Fibroblast of skin of scalp (primary cell): Measurements from ENCODE around the gene ISX.

Experiments used
- DNase-seq: peaks from one replicate; pipeline ENCODE4 v3.0.0-alpha.2; 2013

The ISX gene

DNA sequence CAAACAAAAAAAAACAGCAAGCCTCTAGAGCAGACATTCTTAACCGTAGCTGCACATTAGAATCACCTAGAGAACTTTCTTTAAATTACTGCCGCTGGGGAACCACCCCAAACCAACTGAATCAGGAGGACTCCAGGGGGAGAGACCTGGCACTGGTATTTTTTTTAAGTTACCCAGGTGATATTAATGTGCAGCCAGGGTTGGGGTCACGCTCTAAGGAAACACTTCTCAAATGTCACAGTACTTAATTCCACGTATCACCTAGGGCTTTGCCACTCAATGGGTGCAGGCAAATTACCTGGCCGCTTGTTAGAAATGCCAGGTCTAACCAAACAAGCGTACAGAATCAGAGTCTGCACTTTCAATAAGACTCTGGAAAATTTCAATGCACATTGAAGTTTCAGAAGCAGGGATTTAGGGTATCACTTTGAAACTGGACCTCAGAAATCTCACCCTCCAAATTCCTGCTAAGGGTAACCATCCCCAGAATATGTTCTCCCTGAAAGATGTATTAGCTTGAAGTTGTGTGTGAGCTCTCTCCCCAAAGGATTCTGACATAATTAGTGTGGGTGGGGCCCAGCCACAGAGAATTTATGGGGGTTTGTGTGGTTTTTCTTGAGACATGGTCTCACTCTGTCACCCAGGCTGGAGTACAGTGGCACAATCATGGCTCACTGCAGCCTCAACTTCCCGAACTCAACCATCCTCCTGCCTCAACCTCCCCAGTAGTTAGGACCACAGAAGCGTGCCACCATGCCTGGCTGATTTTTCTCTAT is 12.7 kb upstream of the ISX start:
- DNase-seq: no peak

GRCh38 chr22:35054064-35054463 is 11.9 kb upstream of the ISX start:
- no peak for DNase-seq

DNA sequence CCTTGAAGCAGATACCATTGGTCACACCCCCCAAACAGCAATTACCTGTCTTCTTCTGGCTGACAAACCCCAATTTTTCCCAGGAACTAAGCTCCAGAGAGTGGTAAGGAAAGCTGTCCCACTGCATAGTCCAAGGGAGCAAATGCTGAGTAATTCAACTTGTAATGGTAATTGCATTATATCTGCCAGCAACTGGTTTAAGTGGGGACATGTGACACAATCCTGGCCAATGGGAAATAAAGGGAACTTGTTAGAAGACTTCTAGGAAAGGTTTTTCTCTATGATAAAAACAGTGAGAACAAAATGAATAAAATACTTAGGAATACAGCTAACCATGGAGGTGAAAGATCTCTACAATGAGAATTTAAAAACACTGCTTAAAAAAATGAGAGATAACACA is 9.5 kb upstream of the ISX start:
- DNase-seq: no peak

DNA sequence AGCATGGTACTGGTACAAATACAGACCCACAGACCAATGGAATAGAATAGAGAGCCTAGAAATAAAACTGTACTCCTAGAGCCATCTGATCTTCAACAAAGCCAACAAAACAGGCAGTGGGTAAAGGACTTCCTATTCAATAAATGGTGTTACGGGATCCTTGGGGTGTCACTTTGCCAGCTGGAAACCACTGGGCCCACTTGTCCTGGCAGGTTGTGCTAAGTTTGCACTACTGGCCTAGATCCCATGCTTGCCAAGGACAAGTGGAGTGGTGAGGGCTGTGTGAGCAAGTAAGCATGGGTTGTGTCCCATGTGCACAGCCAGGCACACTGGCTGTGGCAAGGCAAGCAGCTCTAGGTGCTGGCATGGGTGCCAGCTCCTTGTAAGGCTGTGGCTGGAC is 8.8 kb upstream of the ISX start:
- DNase-seq: no peak

DNA sequence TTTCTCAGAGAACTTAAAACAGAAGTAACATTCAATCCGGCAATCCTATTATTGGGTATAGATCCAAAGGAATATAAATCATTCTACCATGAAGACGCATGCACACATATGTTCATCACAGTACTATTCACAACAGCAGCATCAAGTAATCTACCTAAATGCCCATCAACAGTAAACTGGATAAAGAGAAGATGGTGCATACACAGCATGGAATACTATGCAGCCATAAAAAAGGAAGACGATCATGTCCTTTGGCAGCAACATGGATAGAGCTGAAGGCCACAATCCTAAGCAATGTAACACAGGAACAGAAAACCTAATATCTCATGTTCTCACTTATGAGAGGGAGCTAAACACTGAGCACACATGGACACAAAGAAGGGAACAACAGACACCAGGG is 6.3 kb upstream of the ISX start:
- no peak for DNase-seq

GRCh38 chr22:35064664-35065063 is 1.3 kb upstream of the ISX start:
- DNase-seq: no peak

DNA sequence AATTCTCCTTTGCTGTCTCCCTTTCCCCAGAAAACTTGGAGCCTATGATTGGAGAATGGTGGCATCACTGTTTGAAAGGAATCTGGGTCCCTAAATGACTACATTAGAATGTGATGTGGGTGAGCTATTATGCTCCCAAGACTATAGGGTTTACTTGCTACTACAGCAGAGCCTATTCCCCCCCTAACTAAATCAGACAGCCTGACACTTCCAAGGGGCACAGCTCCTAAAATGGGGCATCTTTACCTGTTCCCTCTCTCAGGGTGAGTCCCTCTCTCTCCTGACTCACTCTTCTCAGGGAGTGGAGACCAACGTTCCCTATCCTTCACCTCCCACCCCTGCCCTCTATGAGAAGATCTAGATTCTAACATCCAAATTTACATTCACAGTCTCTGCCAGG is 775 bp upstream of the ISX start:
- no peak for DNase-seq

DNA sequence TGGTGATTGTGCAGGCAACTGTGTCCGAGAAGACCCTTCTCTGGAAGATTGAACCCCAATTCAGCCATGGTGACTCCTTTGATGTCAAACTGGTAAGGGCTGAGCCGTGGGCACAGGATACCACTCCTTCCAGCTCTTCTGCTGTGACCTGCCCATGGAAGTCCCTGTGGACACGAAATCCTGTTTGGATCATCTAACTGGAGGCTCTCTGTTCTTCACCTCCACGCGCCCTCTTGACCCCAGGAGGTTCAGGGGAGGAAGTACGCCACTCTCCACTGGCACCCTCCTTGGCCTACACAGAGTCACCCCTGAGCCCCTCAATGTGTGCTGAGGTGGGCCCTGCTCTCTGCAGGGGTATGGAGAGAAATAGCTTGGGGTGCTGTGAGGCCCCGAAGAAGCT is 810 bp downstream of the ISX start:
- no peak for DNase-seq

GRCh38 chr22:35069541-35069940 is 3.6 kb downstream of the ISX start:
- DNase-seq: no peak

DNA sequence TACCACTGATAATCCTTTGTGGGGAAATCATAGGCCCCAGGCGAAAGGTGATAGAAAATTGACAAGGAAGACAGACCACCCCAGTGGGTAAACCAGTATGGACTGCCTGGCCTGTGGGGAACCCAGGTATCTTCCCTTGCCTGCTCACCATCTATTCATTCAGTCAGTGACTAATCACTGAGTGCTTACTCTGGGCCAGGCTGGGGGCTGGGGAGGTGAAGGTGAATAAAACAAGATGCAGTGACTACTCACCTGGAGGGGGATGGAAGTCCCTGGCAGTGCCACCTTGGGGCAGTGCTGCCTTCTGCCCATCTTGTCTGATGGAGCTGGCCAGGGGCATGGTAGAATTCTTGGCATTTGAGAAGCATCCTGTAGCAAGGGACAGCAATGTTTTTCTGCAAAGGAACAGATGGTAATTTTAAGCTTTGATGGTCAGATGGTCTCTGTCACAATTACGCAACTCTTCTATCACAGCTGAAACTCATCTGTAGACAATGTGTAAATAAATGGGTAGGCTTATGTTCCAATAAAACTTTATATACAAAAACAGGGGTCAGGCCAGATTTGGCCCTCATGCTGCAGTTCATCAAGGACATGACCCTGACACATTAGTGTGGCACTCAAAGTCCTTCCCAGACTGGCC is 4.6 kb downstream of the ISX start:
- no peak for DNase-seq

- no peak for DNase-seq
Observed at GRCh38 chr22:35071784-35072183, 5.8 kb downstream of the ISX start.

- DNase-seq: peak; percentile 11
Observed at GRCh38 chr22:35072925-35073324, 7.0 kb downstream of the ISX start.

GRCh38 chr22:35074583-35074982 is 8.6 kb downstream of the ISX start:
- no peak for DNase-seq

DNA sequence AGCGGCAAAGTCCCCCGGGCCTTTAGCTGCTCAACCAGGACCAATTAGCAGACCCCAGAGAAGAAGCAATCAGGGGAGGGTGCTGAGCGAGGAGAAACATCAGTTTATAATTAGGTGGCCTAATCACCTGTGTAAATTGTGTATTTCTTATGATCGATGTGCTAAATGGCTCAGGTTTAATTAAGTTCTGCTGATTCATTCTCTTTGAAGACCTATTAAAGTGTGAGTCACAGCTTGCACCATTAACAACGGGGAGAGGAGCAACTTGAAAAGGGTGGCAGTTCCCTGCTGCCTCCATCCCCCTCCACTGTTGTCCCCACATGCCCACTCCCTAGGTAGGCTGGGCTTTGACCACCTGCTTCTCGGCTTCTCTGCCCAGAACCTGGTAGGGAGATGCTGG is 10.7 kb downstream of the ISX start:
- no peak for DNase-seq

GRCh38 chr22:35085621-35086020 is 19.7 kb downstream of the ISX start:
- DNase-seq: no peak

- no peak for DNase-seq
Observed at GRCh38 chr22:35089139-35089538, 23.2 kb downstream of the ISX start.

DNA sequence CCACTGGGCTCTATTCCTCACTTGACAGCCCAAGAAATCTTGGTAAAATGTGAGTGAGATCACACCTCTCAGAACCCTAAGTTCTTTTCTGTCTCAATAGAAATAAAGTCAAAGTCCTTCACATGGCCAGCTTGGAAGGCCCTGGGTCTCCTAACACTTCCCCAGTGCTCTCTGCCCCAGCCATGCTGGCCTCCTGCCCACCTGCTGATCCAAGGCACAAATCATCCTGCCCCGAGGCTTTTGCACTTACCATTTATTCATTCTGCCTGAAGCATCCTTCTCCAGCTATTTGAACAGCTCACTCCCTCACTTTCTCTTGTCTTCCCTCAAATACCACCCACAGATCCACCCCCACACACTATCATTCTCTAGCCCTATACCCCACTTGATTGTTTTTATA is 26.4 kb downstream of the ISX start:
- no peak for DNase-seq

DNA sequence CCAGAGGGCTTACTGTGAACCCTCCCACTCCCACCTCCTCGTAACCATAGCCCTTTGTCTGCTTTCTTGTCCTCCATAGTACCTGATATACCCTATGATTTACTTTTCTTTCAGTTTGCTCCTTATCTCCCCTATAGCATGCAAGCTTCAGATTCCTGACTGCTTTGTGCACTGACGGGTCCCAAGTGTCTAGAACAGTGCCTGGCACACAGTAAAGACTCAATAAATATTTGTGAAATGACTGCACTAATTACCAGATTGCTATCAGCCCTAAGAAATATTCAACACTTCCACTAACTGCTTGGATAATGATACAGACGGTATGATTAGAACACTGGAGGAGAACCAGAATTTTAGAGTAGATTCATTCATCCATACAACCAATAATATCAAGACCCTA is 33.0 kb downstream of the ISX start:
- DNase-seq: no peak

DNA sequence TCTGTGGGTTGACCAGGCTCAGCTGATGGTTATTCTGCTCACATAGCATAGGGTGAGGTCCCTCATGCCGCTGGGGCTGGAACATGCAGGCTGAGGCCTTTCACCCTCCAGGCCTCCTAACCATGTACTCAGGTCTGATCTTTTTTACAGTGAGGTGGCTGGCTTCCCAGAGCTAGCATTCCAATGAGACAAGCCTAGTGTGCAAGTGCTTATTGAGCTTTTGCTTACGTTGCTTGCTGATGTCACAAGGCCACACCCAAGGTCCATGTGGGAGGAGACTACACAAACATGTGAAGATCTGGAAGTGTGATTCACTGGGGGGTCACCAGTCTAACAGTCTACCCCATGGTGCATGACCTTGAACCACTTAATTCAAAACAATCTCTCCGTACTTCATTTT is 33.9 kb downstream of the ISX start:
- DNase-seq: no peak

DNA sequence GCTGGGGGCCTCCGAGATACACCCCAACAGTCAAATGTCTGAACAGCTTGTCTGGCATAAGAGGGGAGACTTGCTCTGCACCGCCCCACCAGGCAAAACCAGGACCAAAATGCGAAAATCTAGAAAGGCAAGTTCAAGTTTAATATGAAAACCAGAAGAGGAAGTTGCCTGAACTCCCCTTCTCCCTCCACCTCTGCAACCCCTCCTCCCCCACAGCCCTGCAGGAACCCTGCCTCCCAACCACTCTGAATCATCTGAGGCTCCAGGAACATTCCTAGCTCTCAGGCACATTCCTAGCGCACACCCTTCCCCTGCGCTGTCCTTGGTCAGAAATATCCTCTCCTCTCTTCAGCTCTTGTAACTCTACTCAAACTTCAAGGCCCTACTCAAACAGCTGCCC is 36.7 kb downstream of the ISX start:
- peak; percentile 22 for DNase-seq

DNA sequence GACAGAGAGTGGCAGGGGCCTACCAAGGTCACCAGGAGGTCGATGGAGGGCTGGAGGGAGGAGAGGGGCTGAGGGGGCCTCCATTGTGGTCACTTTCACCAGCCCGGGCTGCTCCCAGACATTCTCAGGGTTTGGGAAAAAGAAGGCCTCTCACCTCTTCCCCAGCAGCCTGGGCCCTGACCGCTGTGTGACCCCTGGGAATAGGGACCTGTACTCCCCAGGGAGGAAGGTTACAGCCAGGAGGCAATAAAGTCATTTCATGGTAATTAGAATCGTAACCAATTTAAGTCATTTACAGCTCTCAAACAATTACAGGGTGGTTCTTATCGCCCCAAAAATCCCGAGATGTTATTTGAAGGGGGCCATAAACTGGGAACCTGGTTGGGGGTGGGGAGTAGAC is 37.8 kb downstream of the ISX start:
- DNase-seq: no peak

DNA sequence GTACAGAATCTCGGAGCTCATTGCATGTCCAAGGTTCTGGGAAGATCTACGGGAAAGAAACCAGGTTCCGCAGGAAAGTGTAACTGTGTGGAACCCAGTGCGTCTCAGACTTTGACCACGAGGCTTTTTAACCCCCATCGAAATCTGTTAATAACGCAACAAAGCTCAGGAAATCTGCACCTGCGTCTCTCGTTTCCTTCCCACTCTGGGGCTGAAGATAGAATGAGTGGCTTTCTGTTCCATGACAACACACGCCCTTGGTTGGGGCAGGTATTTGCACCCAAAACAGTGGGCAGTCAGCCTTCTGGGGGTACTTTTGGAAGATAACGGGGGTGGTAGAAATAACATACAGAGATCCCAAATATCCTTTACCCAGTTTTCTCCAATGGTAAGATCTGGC is 38.5 kb downstream of the ISX start:
- DNase-seq: no peak

DNA sequence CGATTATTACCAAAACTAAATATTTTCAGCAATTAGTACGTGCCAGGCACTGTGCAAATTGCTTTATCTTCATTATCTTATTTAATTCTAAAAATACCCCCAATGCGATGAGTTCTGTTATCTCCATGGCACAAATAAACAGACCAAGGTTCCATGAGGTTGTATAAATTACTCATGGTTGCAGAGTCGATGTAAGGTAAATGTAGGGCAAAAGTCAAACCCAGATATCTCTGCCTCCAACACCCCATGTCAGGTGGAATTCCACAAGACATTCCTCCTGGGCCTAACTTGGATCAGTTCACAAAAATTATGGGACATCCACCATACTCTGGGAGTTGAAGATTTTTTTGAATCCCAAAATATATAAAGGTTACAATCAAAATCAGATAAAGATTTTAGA is 43.7 kb downstream of the ISX start:
- no peak for DNase-seq

GRCh38 chr22:35111244-35111643 is 45.3 kb downstream of the ISX start:
- no peak for DNase-seq

DNA sequence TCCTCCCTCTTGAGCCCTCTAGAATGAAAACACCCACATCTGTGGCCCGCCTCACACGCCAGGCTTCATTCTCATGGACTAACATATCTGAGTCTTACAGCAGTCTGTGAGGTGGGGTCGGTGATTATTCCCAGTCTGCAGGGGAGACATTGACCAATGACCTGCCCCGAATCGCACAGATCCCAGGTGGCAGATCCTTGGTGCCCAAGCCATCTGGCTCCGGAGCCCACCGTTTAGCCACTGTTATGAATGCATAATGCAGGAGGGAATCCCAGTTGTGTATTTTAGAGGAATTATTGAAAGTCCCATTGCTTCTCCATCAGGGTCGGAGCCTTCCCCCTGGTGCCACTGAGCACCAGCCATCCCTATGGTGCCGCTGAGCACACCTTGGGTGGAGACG is 47.4 kb downstream of the ISX start:
- no peak for DNase-seq
